M059J (cell line): ENCODE data around the gene BCHE. TPM values are rescaled to one million over a fixed set of nuclear protein-coding genes. Genes with fewer than 3 reads are reported as not detected.
A peak's percentile ranks its signal among the peaks of the same experiment; 100 is the strongest.

Experiments used
- DNase-seq: peaks from one replicate; pipeline ENCODE4 v3.0.0-alpha.2; 2012; ENCODE audit warnings: low read depth
- total RNA-seq: library from RNA; depleted of rRNA; stranded (reverse); fragments of >200 nt; shearing (Covaris generic); gene quantifications from 2 replicates; pipeline ENCODE4 v1.2.3, GENCODE V29; 2014; rRNA removed

The BCHE gene
- total RNA-seq, result 4.0 and 8.0 TPM in 2 replicates

GRCh38 chr3:165837058-165837525 is at the start of gene BCHE:
Gene BCHE, minus strand, starts transcription at chr3:165837423. Its CDS starts 6,390 bp downstream, at chr3:165831033.
- peak; percentile 49 for DNase-seq

GRCh38 chr3:165885558-165886270 is 48.5 kb upstream of the BCHE start:
- no peak for DNase-seq

DNA sequence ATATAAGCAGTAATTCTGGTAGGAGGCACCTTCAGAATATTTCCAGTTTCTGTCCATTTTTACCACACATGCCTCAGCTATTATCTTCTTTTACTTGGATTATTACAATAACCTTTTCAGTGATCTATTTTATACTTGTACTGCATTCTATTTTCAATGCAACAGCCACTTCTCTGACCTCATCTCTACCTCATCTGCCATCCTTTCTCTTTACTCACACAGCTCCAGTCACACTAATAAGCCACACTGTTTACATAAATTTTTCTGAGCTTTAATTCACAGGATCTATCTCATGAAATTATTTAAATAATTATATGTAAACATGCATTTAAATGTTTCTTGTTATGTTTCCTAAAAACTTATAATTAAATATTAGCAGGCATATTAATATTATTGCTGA is 47.3 kb upstream of the BCHE start:
- DNase-seq, result peak; percentile 3

- peak; percentile 15 for DNase-seq
Measured at GRCh38 chr3:165883863-165884478, 46.7 kb upstream of the BCHE start.

GRCh38 chr3:165883117-165883516 is 45.9 kb upstream of the BCHE start:
- DNase-seq, result no peak

- no peak for DNase-seq
Measured at GRCh38 chr3:165875644-165876043, 38.4 kb upstream of the BCHE start.

- no peak for DNase-seq
Measured at GRCh38 chr3:165874663-165875489, 37.7 kb upstream of the BCHE start.

- DNase-seq, result no peak
Measured at GRCh38 chr3:165868088-165868487, 30.9 kb upstream of the BCHE start.

DNA sequence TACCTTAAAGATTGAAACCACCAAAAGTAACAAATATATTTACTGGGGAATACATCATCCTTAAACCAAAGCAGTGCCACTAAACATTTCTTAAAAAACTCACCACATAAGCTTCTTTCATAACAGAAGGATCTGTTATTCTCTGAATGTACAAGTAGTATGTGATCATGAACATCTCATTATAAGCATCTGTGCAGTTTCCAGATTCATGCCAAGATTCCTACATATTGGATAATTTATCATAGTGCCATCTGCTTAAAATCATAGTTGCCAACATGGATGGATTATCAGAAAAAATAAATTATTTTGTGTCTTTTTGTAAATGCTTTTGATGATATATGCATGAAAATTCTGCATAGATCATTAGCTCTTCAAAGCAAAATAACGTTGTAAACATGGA is 21.8 kb upstream of the BCHE start:
- no peak for DNase-seq

DNA sequence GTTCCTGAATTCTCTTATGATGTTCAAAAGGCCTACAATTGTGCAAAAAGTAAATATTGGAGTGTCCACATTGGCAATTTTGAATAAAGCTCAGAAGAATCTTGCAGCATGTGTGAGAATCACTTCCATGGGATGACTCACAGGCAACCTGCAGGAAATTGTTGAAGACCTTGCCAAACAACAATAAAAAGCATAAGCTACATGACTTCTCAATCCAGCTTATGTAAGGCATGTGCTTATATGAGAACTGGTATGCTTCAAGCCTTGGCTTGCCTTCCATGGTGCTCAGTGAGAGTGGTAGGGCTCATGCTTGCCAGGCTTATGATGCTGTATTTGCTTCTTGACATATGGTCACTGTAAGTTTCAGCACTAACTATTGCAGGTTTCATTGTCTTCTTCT is 18.4 kb upstream of the BCHE start:
- DNase-seq, result peak; percentile 5

DNA sequence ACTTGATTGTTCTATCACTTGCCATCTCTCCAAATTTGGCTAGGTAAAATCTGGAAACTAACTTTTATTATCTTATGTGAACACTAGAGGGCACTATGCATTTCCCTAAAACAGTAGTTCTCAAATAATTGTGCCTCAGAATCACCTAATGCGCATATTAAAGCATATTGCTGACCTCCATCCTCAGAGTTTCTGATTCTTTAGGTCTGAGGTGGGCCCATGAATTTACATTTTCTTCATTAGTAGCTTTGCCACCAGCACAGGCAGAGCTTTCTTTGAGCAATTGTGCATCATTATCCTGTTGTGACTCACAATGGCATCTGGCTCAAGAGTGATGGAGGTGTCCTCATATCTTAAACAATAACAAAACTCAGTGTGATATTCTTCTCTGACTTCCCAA is 17.5 kb upstream of the BCHE start:
- DNase-seq, result peak; percentile 6

- DNase-seq, result no peak
Measured at GRCh38 chr3:165852711-165853110, 15.5 kb upstream of the BCHE start.

GRCh38 chr3:165852191-165852590 is 15.0 kb upstream of the BCHE start:
- DNase-seq, result no peak

- no peak for DNase-seq
Measured at GRCh38 chr3:165846056-165846455, 8.8 kb upstream of the BCHE start.

DNA sequence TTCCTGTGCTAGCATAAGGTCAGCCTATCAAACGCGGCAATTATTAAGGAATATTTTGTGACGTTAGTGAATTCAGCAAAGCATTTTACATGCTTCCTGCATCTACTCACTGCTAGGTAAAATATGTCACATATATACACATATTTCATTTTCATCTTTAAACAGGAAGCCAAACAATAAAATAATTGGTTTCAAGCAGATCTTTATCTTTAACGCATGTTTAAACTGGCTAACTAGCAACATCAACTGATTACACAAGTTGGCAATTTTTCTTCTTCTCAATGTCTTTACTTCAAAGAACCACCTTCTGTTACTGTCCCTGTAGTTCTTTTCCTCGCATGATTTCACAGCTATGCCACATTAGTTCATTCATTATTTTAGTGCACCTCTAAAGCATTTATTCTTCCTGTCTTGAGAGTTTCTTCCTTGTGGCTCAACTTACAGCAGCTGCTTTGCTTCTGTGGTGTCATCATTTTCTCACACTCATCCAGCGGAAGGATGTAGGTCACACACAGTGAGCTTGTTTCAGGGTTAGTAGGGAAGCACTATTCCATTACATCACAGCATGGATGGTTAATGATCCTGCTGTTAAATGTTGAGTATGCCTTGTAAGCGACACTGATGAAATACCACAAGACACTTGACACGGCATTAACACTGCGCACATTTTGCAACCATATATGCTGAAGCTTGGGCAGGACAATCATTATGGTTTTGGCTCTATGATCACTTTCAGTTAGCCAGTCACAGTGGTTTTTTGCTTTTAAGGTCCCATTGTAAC is 2.3 kb upstream of the BCHE start:
- DNase-seq, result no peak

- no peak for DNase-seq
Measured at GRCh38 chr3:165837801-165838200, 578 bp upstream of the BCHE start.

GRCh38 chr3:165835431-165835830 is 1.8 kb downstream of the BCHE start:
- DNase-seq, result no peak

GRCh38 chr3:165830746-165831145 is 6.5 kb downstream of the BCHE start:
- no peak for DNase-seq

- no peak for DNase-seq
Measured at GRCh38 chr3:165827883-165828282, 9.3 kb downstream of the BCHE start.

- no peak for DNase-seq
Measured at GRCh38 chr3:165827233-165827632, 10.0 kb downstream of the BCHE start.

GRCh38 chr3:165820671-165821123 is 16.5 kb downstream of the BCHE start:
- DNase-seq, result no peak
